HEK293 (cell line): ENCODE measurements around the gene MORF4L2.

Experiments
- CTCF ChIA-PET: fragments of 350-600 bp; formaldehyde crosslinking; extraction: SDS; loops from one replicate; lab custom pipeline; 2021; ENCODE audit warnings: antibody characterized with exemption; lab: Yijun Ruan, JAX
- POLR2A ChIA-PET: fragments of 300-600 bp; formaldehyde crosslinking; extraction: SDS; loops from one replicate; lab custom pipeline; 2020; ENCODE audit warnings: antibody characterized with exemption, inconsistent platforms; lab: Yijun Ruan, JAX
- H3K27ac ChIP-seq: fragments of 200-500 bp; sonication (Bioruptor generic); 2 replicates; pipeline ENCODE4 v1.5.1; 2014; ENCODE audit warnings: low read depth, low read length, control low read depth, inconsistent platforms; ENCODE audit errors: extremely low read depth
- H3K36me3 ChIP-seq, 2 experiments: fragments of 200-500 bp in 1 of 2; sonication (Bioruptor generic) in 1 of 2; 1 replicate in 1 of 2; 2 replicates in 1 of 2; pipeline ENCODE4 v1.5.1; 2014 to 2017; ENCODE audit warnings: inconsistent platforms in 2 of 2, low read length in 2 of 2; ENCODE audit not compliant: control insufficient read depth in 2 of 2, insufficient read depth in 1 of 2
- H3K4me1 ChIP-seq: fragments of 200-500 bp; sonication (Bioruptor generic); 2 replicates; pipeline ENCODE4 v1.5.1; 2014; ENCODE audit warnings: mild to moderate bottlenecking, low read length, inconsistent platforms; ENCODE audit not compliant: control insufficient read depth, insufficient read depth
- H3K4me3 ChIP-seq: 2 replicates; pipeline ENCODE4 v1.5.1; 2011; ENCODE audit warnings: low read depth, mild to moderate bottlenecking, control low read depth, low read length, moderate library complexity
- H3K9me3 ChIP-seq: fragments of 200-500 bp; sonication (Bioruptor generic); 2 replicates; pipeline ENCODE4 v1.5.1; 2014; ENCODE audit warnings: low read depth, low read length, inconsistent platforms; ENCODE audit not compliant: control insufficient read depth, insufficient read depth
- IKZF3 ChIP-seq: fragments of 450-650 bp; IDR thresholded peaks from 2 replicates; pipeline ENCODE4 v1.5.0; 2018; ENCODE audit warnings: missing biosample characterization, mild to moderate bottlenecking, missing genetic modification characterization, moderate library complexity
- KLF1 ChIP-seq: fragments of 450-650 bp; formaldehyde crosslinking; IDR thresholded peaks from 2 replicates; pipeline ENCODE4 v1.5.1; 2016; ENCODE audit warnings: missing biosample characterization, missing genetic modification characterization
- SP2 ChIP-seq: fragments of 450-650 bp; formaldehyde crosslinking; IDR thresholded peaks from 2 replicates; pipeline ENCODE4 v1.5.1; 2016; ENCODE audit warnings: missing biosample characterization, missing genetic modification characterization
- TRIM28 ChIP-seq: IDR thresholded peaks from 2 replicates; pipeline ENCODE4 v1.6.1; 2011; ENCODE audit warnings: low read length, control low read depth, borderline replicate concordance
- YY2 ChIP-seq: fragments of 450-650 bp; formaldehyde crosslinking; IDR thresholded peaks from 2 replicates; pipeline ENCODE4 v1.5.1; 2016; ENCODE audit warnings: missing biosample characterization, missing genetic modification characterization
- ZBTB17 ChIP-seq: fragments of 450-650 bp; formaldehyde crosslinking; IDR thresholded peaks from 2 replicates; pipeline ENCODE4 v1.5.1; 2016; ENCODE audit warnings: missing biosample characterization, missing genetic modification characterization
- ZNF121 ChIP-seq: fragments of 450-650 bp; formaldehyde crosslinking; IDR thresholded peaks from 2 replicates; pipeline ENCODE4 v1.5.1; 2016; ENCODE audit warnings: missing biosample characterization, missing genetic modification characterization
- ZNF354C ChIP-seq: fragments of 450-650 bp; formaldehyde crosslinking; IDR thresholded peaks from 2 replicates; pipeline ENCODE4 v1.5.1; 2016; ENCODE audit warnings: missing biosample characterization, missing genetic modification characterization, low read depth, borderline replicate concordance
- ZNF391 ChIP-seq: fragments of 450-650 bp; formaldehyde crosslinking; IDR thresholded peaks from 2 replicates; pipeline ENCODE4 v1.5.1; 2016; ENCODE audit warnings: low read depth, missing biosample characterization, missing genetic modification characterization, borderline replicate concordance
- ZNF433 ChIP-seq: fragments of 450-650 bp; formaldehyde crosslinking; IDR thresholded peaks from 2 replicates; pipeline ENCODE4 v1.5.1; 2016; ENCODE audit warnings: missing biosample characterization, missing genetic modification characterization, low read depth
- ZNF48 ChIP-seq: fragments of 450-650 bp; formaldehyde crosslinking; IDR thresholded peaks from 2 replicates; pipeline ENCODE4 v1.5.1; 2016; ENCODE audit warnings: missing biosample characterization, missing genetic modification characterization
- ZNF701 ChIP-seq: fragments of 450-650 bp; formaldehyde crosslinking; IDR thresholded peaks from 2 replicates; pipeline ENCODE4 v1.5.1; 2016; ENCODE audit warnings: missing biosample characterization, missing genetic modification characterization
- ZNF777 ChIP-seq: fragments of 450-650 bp; formaldehyde crosslinking; IDR thresholded peaks from 2 replicates; pipeline ENCODE4 v1.5.1; 2017; ENCODE audit warnings: missing biosample characterization, missing genetic modification characterization, borderline replicate concordance
- ZNF830 ChIP-seq: fragments of 450-650 bp; IDR thresholded peaks from 2 replicates; pipeline ENCODE4 v1.5.0; 2018; ENCODE audit warnings: missing biosample characterization, missing genetic modification characterization, low read depth, mild to moderate bottlenecking, moderate library complexity
- ZNF837 ChIP-seq: fragments of 450-650 bp; formaldehyde crosslinking; IDR thresholded peaks from 2 replicates; pipeline ENCODE4 v1.5.1; 2016; ENCODE audit warnings: missing biosample characterization, missing genetic modification characterization
- TF ChIP-seq, protein P1 (sequence below): fragments of 450-650 bp; formaldehyde crosslinking; IDR thresholded peaks from 2 replicates; pipeline ENCODE4 v1.5.1; 2017; ENCODE audit warnings: missing biosample characterization, missing genetic modification characterization
- TF ChIP-seq, protein P2 (sequence below): fragments of 450-650 bp; formaldehyde crosslinking; IDR thresholded peaks from 2 replicates; pipeline ENCODE4 v1.5.1; 2016; ENCODE audit warnings: missing biosample characterization, missing genetic modification characterization
- TF ChIP-seq, protein P3 (sequence below): IDR thresholded peaks from 2 replicates; pipeline ENCODE4 v1.6.1; 2011; ENCODE audit warnings: mild to moderate bottlenecking, low read depth, low read length, borderline replicate concordance
- TF ChIP-seq, protein P4 (sequence below): fragments of 450-650 bp; formaldehyde crosslinking; conservative IDR thresholded peaks from 2 replicates; pipeline ENCODE4 v1.5.1; 2016; ENCODE audit warnings: low read depth, missing biosample characterization, missing genetic modification characterization

MORF4L2 gene

DNA sequence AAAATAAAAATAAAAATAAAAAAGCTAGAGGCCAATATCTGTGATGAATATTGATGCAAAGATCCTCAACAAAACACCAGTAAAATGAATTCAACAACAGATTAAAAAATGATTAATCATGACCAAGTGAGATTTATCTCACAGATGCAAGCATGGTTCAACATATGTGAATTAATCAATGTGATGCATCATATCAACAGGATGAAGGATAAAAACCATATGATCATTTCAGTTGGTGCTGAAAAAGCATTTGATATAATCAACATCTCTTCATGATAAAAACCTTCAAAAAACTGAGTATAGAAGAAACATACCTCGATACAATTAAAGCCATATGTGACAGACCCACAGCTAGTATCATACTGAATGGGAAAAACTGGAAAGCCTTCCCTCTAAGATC is 38.9 kb downstream of the MORF4L2 start:
- no peak overlapping the region for H3K4me3 ChIP-seq
- TF ChIP-seq ZNF391 (tag by site-specific recombination) (no peak), IKZF3 (tag by site-specific recombination) (no peak), ZNF121 (no peak), ZNF48 (no peak), KLF1 (tag by site-specific recombination) (no peak), ZNF830 (tag by site-specific recombination) (no peak), TRIM28 (no peak), ZNF433 (tag by site-specific recombination) (no peak), YY2 (tag by site-specific recombination) (no peak), ZNF837 (tag by site-specific recombination) (no peak), ZNF354C (no peak), ZNF701 (tag by site-specific recombination) (no peak), SP2 (tag by site-specific recombination) (no peak), ZNF777 (no peak)
- TF ChIP-seq, protein P1, sequence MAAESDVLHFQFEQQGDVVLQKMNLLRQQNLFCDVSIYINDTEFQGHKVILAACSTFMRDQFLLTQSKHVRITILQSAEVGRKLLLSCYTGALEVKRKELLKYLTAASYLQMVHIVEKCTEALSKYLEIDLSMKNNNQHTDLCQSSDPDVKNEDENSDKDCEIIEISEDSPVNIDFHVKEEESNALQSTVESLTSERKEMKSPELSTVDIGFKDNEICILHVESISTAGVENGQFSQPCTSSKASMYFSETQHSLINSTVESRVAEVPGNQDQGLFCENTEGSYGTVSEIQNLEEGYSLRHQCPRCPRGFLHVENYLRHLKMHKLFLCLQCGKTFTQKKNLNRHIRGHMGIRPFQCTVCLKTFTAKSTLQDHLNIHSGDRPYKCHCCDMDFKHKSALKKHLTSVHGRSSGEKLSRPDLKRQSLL, result no peak
- TF ChIP-seq, protein P2, sequence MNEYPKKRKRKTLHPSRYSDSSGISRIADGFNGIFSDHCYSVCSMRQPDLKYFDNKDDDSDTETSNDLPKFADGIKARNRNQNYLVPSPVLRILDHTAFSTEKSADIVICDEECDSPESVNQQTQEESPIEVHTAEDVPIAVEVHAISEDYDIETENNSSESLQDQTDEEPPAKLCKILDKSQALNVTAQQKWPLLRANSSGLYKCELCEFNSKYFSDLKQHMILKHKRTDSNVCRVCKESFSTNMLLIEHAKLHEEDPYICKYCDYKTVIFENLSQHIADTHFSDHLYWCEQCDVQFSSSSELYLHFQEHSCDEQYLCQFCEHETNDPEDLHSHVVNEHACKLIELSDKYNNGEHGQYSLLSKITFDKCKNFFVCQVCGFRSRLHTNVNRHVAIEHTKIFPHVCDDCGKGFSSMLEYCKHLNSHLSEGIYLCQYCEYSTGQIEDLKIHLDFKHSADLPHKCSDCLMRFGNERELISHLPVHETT (tag by site-specific recombination), result no peak
- TF ChIP-seq, protein P3, sequence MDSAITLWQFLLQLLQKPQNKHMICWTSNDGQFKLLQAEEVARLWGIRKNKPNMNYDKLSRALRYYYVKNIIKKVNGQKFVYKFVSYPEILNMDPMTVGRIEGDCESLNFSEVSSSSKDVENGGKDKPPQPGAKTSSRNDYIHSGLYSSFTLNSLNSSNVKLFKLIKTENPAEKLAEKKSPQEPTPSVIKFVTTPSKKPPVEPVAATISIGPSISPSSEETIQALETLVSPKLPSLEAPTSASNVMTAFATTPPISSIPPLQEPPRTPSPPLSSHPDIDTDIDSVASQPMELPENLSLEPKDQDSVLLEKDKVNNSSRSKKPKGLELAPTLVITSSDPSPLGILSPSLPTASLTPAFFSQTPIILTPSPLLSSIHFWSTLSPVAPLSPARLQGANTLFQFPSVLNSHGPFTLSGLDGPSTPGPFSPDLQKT, result no peak
- no peaks in the 10 kb centered on the region for H3K9me3 ChIP-seq
- no peak overlapping the region for H3K27ac ChIP-seq
- no peaks in the 10 kb centered on the region for H3K4me1 ChIP-seq
- ChIA-PET POLR2A (no interaction called here), CTCF (interaction anchor here (0.7 to 2.0 kb wide), 3 partner anchors 17 to 160 kb away, joined by 3 to 4 read pairs (median 4); no protein-coding TSS in a partner anchor)
- no peaks in the 10 kb centered on the region for H3K36me3 ChIP-seq

DNA sequence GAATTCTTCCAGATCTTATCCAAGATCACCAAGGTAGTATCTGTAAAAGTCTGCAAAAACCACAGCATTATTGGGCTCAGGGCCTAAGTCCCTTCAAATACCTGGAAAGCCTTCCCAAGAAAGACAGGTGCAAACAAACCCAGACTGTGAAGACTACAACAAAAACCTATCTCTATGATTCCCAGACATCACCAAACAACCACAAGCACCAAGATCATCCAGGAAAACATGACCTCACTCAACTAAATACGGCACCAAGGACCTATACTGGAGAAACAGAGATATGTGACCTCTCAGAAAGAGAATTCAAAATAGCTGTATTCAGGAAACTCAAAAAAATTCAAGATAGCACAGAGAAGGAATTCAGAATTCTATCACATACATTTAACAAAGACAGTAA is 42.4 kb downstream of the MORF4L2 start:
- Histone ChIP-seq H3K4me1 (no peaks in the 10 kb centered on the region), H3K36me3 (no peaks in the 10 kb centered on the region), H3K9me3 (no peaks in the 10 kb centered on the region), H3K27ac (no peak overlapping the region)
- CTCF ChIA-PET, result interaction anchor here (0.6 to 1.3 kb wide), 3 partner anchors 14 to 154 kb away, joined by 3 to 5 read pairs (median 3); no protein-coding TSS in a partner anchor
- TF ChIP-seq ZBTB17 (tag by site-specific recombination), result peak; percentile 88
- TF ChIP-seq, protein P4, sequence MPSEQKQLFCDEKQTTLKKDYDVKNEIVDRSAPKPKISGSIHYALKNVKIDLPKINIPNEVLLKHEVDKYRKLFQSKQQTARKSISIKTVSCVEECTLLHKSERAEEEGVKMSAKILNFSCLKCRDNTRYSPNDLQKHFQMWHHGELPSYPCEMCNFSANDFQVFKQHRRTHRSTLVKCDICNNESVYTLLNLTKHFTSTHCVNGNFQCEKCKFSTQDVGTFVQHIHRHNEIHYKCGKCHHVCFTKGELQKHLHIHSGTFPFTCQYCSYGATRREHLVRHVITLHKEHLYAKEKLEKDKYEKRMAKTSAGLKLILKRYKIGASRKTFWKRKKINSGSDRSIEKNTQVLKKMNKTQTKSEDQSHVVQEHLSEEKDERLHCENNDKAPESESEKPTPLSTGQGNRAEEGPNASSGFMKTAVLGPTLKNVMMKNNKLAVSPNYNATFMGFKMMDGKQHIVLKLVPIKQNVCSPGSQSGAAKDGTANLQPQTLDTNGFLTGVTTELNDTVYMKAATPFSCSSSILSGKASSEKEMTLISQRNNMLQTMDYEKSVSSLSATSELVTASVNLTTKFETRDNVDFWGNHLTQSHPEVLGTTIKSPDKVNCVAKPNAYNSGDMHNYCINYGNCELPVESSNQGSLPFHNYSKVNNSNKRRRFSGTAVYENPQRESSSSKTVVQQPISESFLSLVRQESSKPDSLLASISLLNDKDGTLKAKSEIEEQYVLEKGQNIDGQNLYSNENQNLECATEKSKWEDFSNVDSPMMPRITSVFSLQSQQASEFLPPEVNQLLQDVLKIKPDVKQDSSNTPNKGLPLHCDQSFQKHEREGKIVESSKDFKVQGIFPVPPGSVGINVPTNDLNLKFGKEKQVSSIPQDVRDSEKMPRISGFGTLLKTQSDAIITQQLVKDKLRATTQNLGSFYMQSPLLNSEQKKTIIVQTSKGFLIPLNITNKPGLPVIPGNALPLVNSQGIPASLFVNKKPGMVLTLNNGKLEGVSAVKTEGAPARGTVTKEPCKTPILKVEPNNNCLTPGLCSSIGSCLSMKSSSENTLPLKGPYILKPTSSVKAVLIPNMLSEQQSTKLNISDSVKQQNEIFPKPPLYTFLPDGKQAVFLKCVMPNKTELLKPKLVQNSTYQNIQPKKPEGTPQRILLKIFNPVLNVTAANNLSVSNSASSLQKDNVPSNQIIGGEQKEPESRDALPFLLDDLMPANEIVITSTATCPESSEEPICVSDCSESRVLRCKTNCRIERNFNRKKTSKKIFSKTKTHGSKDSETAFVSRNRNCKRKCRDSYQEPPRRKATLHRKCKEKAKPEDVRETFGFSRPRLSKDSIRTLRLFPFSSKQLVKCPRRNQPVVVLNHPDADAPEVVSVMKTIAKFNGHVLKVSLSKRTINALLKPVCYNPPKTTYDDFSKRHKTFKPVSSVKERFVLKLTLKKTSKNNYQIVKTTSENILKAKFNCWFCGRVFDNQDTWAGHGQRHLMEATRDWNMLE (tag by site-specific recombination), result no peak
- TF ChIP-seq, all 188 proteins: peak for 1
- no peak overlapping the region for H3K4me3 ChIP-seq
- POLR2A ChIA-PET, result no interaction called here
